OCI-LY3 (cell line): ENCODE results near the gene PDCD4.

ENCODE experiments used
- CTCF ChIP-seq: fragments of 200-600, 300-600 bp; sonication (generic); IDR thresholded peaks from 2 replicates; pipeline ENCODE4 v1.5.1; 2014; ENCODE audit warnings: antibody characterized with exemption, low read length, low read depth
- EZH2phosphoT487 ChIP-seq: fragments of 200-600 bp; shearing (Covaris generic); IDR thresholded peaks from 2 replicates; pipeline ENCODE4 v1.6.1; 2018; ENCODE audit warnings: antibody characterized with exemption, mixed run types, low read depth

DNA sequence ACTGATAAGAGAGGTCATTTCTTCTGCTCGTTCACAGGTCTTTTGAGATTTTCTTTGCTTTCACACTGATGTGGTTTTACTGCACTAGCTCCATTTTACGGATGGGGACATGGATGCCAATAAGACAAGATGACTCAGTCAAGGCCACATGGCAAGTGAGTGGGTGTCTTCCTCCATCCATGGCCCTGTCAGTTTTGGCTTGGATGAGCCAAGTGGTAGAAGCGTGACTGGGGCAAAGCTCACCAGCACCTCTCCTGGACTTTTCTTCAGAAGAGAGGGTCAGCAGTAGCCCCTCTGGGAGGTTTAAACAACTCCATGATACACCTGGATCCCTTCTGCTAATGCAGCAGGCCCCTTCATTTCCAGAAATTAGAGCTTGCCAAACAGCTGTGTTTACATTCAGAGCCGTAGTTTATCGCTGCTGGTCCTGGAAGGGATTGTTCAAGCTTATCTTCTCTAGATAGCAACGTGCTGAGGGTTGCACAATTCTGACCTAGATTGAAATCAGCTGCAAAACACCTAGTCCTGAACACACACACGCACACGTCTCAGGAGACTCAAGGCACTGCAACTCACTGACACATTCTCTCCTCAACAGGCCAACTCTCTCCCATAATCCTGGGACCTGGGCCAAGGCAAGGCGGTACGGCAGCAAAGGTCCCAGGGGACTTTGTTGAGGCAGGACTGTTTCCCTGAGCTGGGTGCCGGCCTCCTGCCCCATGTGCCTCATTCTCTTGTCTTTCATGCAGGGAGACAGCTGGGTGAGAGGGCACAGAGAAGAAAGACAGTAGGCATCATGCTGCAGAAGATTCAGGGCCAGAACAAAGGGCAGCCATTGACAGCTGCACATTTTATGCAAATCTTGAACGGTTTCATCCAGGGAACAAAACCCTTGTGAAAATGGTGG is 14.2 kb upstream of the PDCD4 start:
- TF ChIP-seq EZH2phosphoT487 (no peak), CTCF (no peak)
